HG02798 (cell line): ENCODE measurements around the gene PTGES.

Experiments
- ATAC-seq: cut with Tn5 transposase; IDR thresholded peaks from one replicate; pipeline ENCODE4 v1.9.1; 2021; ENCODE audit warnings: mild to moderate bottlenecking; ENCODE audit not compliant: unreplicated experiment, poor library complexity

PTGES gene

GRCh38 chr9:129722913-129723312 is 29.9 kb downstream of the PTGES start:
- no peak for ATAC-seq

- no peak for ATAC-seq
These were observed 31.8 kb downstream of the PTGES start for GRCh38 chr9:129720865-129721545.

GRCh38 chr9:129720181-129720864 is 32.5 kb downstream of the PTGES start:
- no peak for ATAC-seq

GRCh38 chr9:129719135-129719534 is 33.7 kb downstream of the PTGES start:
- no peak for ATAC-seq

GRCh38 chr9:129718647-129719046 is 34.2 kb downstream of the PTGES start:
- ATAC-seq = no peak

GRCh38 chr9:129717991-129718390 is 34.9 kb downstream of the PTGES start:
- no peak for ATAC-seq

GRCh38 chr9:129716091-129716490 is 36.8 kb downstream of the PTGES start:
- ATAC-seq = no peak

- ATAC-seq = no peak
These were observed 38.3 kb downstream of the PTGES start for GRCh38 chr9:129714511-129715061.

GRCh38 chr9:129713402-129713679 is 39.5 kb downstream of the PTGES start:
- ATAC-seq = no peak

GRCh38 chr9:129712634-129713401 is 40.0 kb downstream of the PTGES start:
- ATAC-seq = no peak

- no peak for ATAC-seq
These were observed 42.7 kb downstream of the PTGES start for GRCh38 chr9:129710169-129710453.

- ATAC-seq = no peak
These were observed 43.2 kb downstream of the PTGES start for GRCh38 chr9:129709438-129710168.

GRCh38 chr9:129708793-129709192 is 44.0 kb downstream of the PTGES start:
- no peak for ATAC-seq

GRCh38 chr9:129704807-129705206 is 48.0 kb downstream of the PTGES start:
- no peak for ATAC-seq

GRCh38 chr9:129703667-129704355 is 49.0 kb downstream of the PTGES start:
- no peak for ATAC-seq

- no peak for ATAC-seq
These were observed 50.0 kb downstream of the PTGES start for GRCh38 chr9:129702589-129703520.

- no peak for ATAC-seq
These were observed 51.3 kb downstream of the PTGES start for GRCh38 chr9:129701549-129701948.

- no peak for ATAC-seq
These were observed 51.8 kb downstream of the PTGES start for GRCh38 chr9:129701054-129701453.

GRCh38 chr9:129698254-129698757 is 54.5 kb downstream of the PTGES start:
- no peak for ATAC-seq
